GM19328 (cell line): ENCODE data around the gene NTSR1.

Source experiments
- ATAC-seq: cut with Tn5 transposase; IDR thresholded peaks from one replicate; pipeline ENCODE4 v1.9.1; 2021; ENCODE audit warnings: mild to moderate bottlenecking, moderate library complexity; ENCODE audit not compliant: unreplicated experiment

The NTSR1 gene

DNA sequence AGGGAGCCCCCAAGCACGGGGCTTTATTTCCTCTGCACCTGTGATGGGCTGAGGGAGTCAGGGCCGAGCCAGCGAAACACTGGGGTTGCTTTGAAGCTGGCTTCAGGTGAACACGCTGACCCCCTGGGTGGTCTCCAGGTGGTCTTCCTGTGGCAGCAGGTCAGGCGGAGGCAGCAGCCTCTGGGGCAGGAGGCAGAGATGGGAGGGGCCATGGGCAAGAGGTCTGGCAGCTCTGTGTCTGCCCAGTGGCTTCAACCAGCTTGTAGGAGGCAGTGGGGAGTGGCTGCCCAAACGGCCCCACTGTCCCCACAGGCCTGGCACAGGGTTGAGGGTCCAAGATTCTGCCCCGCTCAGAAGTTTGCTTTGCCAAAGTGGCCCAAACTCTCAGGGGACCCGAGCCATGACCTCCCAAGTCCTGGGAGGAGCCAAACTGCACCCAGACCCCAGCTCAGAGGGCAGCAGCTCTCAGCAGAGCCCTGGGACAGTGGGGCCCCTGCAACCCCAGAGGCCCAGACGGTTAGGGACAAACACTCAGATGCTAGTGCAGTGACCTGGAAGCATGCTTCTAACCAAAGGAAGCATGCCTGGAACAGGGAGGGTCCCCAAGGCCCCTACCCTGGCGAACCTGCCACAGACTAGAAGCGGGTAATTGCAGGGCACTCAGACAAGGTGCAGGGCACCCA is 15.3 kb downstream of the NTSR1 start:
- ATAC-seq, result no peak

- no peak for ATAC-seq
These were observed 16.3 kb downstream of the NTSR1 start for GRCh38 chr20:62724692-62725595.

GRCh38 chr20:62725596-62726268 is 17.1 kb downstream of the NTSR1 start:
- no peak for ATAC-seq

- no peak for ATAC-seq
These were observed 17.6 kb downstream of the NTSR1 start for GRCh38 chr20:62726276-62726675.

- no peak for ATAC-seq
These were observed 18.3 kb downstream of the NTSR1 start for GRCh38 chr20:62726716-62727583.

DNA sequence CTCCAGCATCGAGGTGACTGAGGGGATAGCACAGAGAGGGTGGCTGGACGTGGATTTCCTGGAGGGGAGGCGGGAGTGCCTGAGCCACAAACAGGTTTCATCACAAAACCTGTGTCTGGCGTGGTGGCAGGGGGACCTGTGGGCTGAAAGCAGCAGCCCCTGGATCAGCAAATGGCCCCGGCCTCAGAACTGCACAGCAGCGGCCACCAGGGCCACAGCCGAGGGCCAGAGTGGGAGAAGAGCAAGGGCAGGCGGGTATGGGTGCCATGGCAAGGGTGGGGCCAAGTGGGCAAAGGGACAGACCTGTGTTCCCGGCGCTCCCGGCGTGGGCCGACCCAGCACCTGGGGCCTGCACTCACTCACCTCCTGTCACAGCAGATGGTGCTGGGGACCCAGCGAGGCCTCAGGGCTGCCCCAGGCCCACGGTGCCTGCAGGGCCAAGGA is 19.0 kb downstream of the NTSR1 start:
- ATAC-seq, result no peak

DNA sequence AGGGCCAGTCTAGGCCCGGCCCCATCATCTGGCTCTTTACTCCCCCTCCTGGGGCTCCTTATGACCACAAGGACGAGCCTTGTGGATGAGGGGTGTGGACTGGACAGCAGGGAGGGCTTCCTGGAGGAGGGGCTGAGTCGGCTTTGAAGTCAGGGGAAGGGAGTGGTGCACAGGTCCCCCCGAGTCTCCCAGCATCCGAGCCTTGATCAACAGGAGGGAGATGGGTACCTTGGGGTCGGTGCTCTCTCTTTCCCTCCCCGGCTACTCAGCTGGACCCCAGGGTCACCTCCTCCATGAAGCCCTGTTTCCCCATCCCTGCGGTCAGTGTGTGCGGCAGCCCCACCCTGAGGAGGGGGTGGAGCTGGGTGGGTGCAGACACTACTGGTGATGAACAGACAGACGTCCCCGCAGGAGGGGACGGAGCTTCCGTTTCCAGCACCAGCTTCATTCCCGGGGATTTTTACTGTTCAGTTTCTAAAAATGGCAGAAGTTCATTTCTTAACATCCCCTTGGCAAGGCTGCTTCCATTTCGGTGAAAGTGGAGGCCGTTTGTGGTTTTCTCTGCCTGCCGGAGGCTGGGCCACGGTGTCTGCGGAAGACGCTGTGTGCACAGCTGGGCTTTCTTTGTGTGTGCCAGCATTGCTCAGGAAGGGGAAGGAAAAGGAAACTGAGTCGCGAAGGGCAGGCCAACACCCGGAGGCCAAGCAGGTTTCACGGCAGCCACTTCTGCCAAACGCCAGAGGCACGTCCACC is 19.6 kb downstream of the NTSR1 start:
- ATAC-seq, result no peak

- ATAC-seq, result no peak
These were observed 20.2 kb downstream of the NTSR1 start for GRCh38 chr20:62728781-62729300.

DNA sequence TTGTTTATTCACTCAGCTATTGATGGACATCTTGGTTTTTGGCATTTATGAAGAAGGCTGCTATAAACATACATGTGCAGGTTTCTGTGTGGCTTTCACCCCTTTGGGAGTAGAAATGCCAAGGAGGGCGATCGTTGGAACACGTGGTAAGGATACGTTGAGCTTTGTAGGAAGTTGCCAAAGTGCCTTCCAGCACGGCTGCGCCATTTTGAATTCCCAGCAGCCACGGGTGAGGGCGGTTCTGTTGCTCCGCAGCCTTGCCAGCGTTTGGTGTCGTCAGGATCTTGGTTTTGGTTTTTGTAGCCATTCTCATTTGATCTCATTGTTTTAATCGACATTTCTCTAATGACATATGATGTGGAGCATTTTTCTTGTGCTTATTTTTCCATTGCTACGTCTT is 21.8 kb downstream of the NTSR1 start:
- no peak for ATAC-seq

DNA sequence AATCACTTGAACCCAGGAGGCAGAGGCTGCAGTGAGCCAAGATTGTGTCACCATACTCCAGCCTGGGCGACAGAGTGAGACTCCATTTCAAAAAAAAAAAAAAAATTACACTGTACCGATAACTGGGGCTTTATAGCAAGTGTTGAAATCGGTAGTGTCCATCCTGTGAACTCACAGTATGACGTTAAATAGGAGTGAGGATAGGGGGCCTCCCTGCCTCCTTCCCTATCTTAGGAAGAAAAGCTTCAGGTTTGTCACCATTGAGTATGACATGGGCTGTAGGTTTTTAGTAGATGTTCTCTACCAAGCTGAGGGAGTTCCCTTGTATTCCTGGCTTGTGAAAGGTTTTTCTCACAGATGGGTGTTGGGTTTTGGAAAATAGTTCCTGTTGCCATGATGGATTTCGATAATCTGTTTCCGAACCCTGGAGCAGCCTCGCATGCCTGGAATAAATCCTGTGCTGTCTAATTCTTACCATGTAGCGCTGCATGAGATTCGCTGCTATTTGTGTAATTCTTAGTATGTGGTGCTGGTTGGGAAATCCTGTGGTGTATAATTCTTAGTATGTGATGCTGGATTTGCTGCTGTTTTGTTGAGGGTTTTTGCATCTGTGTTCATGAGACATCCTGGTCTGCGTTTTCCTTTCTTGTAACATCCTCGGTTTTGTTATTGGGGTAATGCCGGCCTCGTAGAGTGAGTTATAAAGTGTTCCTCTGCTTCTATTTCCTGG is 23.6 kb downstream of the NTSR1 start:
- no peak for ATAC-seq

DNA sequence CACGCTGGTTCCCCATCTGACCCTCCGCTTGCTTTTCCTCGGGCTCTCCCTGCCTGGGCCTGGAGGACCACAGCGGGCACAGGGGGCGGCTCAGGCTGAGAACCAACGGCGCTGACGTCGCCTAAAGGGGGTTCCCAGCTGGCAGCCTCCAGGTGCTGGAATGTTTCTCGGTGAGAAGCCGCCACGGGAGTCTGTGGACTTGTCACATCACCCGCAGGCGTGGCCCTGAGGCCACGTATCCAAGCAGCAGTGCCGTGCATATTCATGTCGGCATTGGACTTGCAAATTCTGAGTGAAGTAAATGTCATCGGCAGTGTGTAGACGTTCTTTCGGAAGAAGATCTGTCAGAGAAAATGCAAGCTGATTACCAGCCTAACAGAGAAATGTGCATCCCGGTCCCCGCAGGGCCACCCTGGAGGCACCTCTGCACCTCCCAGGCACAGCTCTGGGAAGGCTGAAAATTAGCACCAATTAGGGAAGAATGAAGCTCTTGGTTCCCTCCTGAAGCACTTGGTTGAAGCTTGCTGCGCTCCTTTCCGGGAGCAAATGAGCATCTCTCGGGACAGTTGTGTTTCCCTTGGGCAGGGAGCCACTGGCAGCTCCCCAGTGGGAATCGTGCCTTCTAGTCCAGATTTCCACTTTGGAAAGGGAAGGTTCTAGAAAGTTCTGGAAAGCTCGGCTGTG is 24.3 kb downstream of the NTSR1 start:
- ATAC-seq, result no peak

DNA sequence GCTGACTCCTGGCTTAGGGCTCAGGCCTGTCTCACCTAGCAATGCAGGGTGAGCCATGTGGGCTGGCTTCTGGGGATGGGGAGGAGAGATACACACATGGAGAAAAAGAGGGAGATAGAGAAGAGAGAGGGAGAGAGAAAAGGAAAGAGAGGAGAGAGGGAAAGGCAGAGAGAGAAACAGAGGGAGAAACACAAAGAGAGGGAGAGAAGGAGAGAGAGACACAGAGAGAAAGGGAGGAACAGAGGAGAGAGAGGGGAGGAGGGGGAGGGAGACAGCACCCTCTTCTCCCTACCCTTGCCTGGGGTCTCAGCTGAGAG is 24.8 kb downstream of the NTSR1 start:
- no peak for ATAC-seq

GRCh38 chr20:62733891-62734290 is 25.3 kb downstream of the NTSR1 start:
- ATAC-seq, result no peak

- no peak for ATAC-seq
These were observed 25.7 kb downstream of the NTSR1 start for GRCh38 chr20:62734326-62734725.

DNA sequence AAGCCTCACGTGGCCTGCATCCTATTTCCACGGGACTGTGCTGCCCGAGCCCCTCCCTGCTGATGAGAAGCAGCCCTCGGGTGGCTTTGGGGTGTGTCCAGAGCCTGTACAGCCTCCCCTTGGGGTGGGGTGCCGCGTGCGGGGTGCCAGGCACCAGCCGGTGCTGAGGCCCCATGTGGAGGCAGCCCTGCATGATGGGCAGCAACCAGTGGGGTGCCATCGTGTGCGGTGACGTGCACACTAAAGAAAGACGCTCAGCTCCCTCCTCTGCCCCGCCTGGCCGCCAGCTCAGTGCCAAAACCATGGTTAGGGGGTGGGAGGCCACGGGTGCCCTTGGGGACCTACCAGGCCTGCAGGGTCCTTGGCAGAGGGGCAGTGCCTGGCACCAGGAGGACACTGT is 26.2 kb downstream of the NTSR1 start:
- ATAC-seq, result no peak

DNA sequence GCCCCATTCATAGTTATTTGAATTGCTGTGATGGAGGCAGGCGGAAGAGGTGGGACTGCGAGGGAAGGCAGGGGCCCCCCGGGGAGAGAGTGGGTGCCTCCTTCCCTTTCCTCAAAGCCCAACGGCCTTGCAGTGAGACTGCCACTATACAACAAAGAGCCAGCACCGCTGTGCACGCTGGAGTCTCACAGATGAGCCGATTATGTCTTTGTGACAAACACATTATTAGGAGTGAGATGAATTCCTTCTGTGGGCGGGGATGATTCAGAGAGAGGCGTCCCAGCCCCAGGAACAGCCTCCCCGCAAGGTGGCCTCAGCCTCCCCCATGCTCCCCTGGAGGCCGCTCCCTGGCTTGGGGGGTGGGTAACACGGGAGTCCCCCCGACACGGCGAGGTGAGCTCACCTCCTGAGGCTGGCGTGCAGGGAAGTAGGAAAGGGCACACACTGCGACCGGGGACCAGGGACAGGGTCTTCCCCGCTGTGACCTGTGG is 26.7 kb downstream of the NTSR1 start:
- ATAC-seq, result no peak

DNA sequence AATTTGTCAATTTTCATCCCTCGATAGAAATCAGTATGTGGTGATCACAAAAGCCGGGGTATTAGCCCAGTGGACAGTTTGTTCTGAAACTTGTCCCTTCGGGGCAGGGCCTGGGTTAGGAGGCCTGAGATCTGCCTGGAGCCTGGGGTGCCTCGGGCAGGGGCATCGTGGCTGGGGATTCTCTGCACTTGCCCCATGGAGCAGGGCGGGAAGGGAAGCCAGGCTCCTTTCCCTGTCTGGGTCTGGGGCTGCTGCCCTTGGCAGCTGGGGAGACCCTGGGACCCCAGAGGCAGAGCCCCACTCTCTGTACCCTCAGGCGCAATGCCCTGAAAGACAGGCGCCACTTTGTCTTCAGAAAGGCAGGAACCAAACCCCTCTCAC is 27.4 kb downstream of the NTSR1 start:
- no peak for ATAC-seq

DNA sequence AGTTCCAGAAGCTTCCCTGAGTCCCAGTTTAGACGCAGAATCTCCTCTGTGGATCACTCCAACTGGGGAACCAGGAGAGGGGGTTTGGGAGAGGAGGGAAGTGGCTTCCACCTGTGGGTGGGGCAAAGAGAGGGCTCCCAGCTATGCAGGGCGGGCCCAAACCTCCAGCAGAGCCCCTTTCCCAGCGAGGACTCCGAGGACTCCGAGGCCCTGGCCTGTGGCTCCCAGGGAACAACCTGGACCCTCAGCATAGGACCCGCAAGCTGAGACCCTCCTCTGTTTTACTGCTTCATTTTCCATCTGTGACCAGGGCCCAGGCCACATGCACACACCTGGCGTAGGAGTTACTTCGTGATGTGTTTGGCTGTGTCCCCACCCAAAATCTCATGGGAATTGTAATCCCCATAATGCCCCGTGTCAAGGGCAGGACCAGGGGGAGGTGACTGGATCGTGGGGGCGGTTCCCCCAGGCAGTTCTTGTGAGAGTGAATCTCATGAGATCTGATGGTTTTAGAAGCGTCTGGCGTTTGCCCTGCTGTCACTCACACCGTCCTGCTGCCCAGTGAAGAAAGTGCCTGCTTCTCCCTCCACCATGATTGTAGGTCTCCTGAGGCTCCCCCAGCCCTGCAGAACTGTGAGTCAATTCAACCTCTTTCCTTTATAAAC is 27.9 kb downstream of the NTSR1 start:
- ATAC-seq, result no peak
